NT2/D1 (cell line): Measurements from ENCODE around the gene SIAH3.
A peak's percentile ranks its signal among the peaks of the same experiment; 100 is the strongest.

ENCODE experiments used
- DNase-seq: peaks from one replicate; pipeline ENCODE4 v3.0.0-alpha.2; 2011; ENCODE audit warnings: low read depth, low spot score
- H3K27me3 ChIP-seq: 2 replicates; pipeline ENCODE4 v1.6.0; 2011; ENCODE audit warnings: mild to moderate bottlenecking; ENCODE audit not compliant: insufficient read length, insufficient read depth
- H3K36me3 ChIP-seq: 2 replicates; pipeline ENCODE4 v1.6.1; 2011; ENCODE audit warnings: mild to moderate bottlenecking, low read length, mixed read lengths; ENCODE audit not compliant: insufficient read depth, insufficient read length
- H3K4me1 ChIP-seq: 2 replicates; pipeline ENCODE4 v1.5.1; 2011; ENCODE audit not compliant: insufficient read depth, insufficient read length
- H3K4me3 ChIP-seq: 2 replicates; pipeline ENCODE4 v1.5.1; 2011; ENCODE audit warnings: low read depth; ENCODE audit not compliant: insufficient read length
- H3K9ac ChIP-seq: 2 replicates; pipeline ENCODE4 v1.6.0; 2011; ENCODE audit warnings: low read depth; ENCODE audit not compliant: insufficient read length
- H3K9me3 ChIP-seq: 2 replicates; pipeline ENCODE4 v1.5.1; 2011; ENCODE audit warnings: mild to moderate bottlenecking, low read length; ENCODE audit not compliant: insufficient read depth
- SUZ12 ChIP-seq: IDR thresholded peaks from 2 replicates; pipeline ENCODE4 v1.6.1; 2011; ENCODE audit not compliant: insufficient read length, insufficient read depth; ENCODE audit errors: extremely low read depth
- YY1 ChIP-seq: IDR thresholded peaks from 2 replicates; pipeline ENCODE4 v1.6.1; 2011; ENCODE audit not compliant: insufficient read length, insufficient read depth
- ZNF274 ChIP-seq: IDR thresholded peaks from 2 replicates; pipeline ENCODE4 v1.6.1; 2011; ENCODE audit warnings: mild to moderate bottlenecking, low read depth, low read length

The SIAH3 gene

GRCh38 chr13:45828256-45828968 lies 23.1 kb downstream of the SIAH3 start:
- TF ChIP-seq ZNF274: no peak
- TF ChIP-seq YY1: no peak
- no peak for TF ChIP-seq SUZ12
- H3K9ac ChIP-seq: no peak overlapping the region
- H3K27me3 ChIP-seq: no peaks in the 10 kb centered on the region
- no peaks in the 10 kb centered on the region for H3K4me1 ChIP-seq
- H3K9me3 ChIP-seq: no peaks in the 10 kb centered on the region
- no peak overlapping the region for H3K4me3 ChIP-seq
- DNase-seq: peak; percentile 55
- no peaks in the 10 kb centered on the region for H3K36me3 ChIP-seq

- H3K4me3 ChIP-seq: no peak overlapping the region
- no peak for TF ChIP-seq SUZ12
- no peak for TF ChIP-seq ZNF274
- TF ChIP-seq YY1: no peak
- no peaks in the 10 kb centered on the region for H3K27me3 ChIP-seq
Measured at GRCh38 chr13:45827318-45827717, 24.2 kb downstream of the SIAH3 start.

GRCh38 chr13:45826731-45827130 lies 24.8 kb downstream of the SIAH3 start:
- no peak overlapping the region for H3K9ac ChIP-seq

More at GRCh38 chr13:45827318-45827717, 24.2 kb downstream of the SIAH3 start:
- no peaks in the 10 kb centered on the region for H3K4me1 ChIP-seq
- H3K9ac ChIP-seq: no peak overlapping the region
- no peak for DNase-seq
- no peaks in the 10 kb centered on the region for H3K9me3 ChIP-seq
- H3K36me3 ChIP-seq: no peaks in the 10 kb centered on the region

GRCh38 chr13:45825387-45825650 lies 26.2 kb downstream of the SIAH3 start:
- no peaks in the 10 kb centered on the region for H3K27me3 ChIP-seq
- no peaks in the 10 kb centered on the region for H3K9me3 ChIP-seq
- TF ChIP-seq SUZ12 (no peak), YY1 (no peak)
- H3K4me3 ChIP-seq: no peak overlapping the region
- no peaks in the 10 kb centered on the region for H3K36me3 ChIP-seq
- no peak overlapping the region for H3K9ac ChIP-seq
- DNase-seq: no peak
- no peaks in the 10 kb centered on the region for H3K4me1 ChIP-seq

More at GRCh38 chr13:45826731-45827130, 24.8 kb downstream of the SIAH3 start:
- no peak for DNase-seq
- Histone ChIP-seq H3K27me3 (no peaks in the 10 kb centered on the region), H3K36me3 (no peaks in the 10 kb centered on the region), H3K4me1 (no peaks in the 10 kb centered on the region), H3K9me3 (no peaks in the 10 kb centered on the region), H3K4me3 (no peak overlapping the region)
- TF ChIP-seq ZNF274 (no peak), SUZ12 (no peak), YY1 (no peak)

- TF ChIP-seq YY1 (no peak), ZNF274 (no peak), SUZ12 (no peak)
- Histone ChIP-seq H3K4me1 (no peaks in the 10 kb centered on the region), H3K9ac (no peak overlapping the region), H3K4me3 (no peak overlapping the region), H3K9me3 (0 out of 2 replicates have a peak, but pooled peaks cover under 1% of the 10 kb centered on the region), H3K36me3 (no peaks in the 10 kb centered on the region), H3K27me3 (no peaks in the 10 kb centered on the region)
- no peak for DNase-seq
Measured at GRCh38 chr13:45823583-45823982, 28.0 kb downstream of the SIAH3 start.

GRCh38 chr13:45821811-45822210 lies 29.7 kb downstream of the SIAH3 start:
- TF ChIP-seq YY1 (no peak), SUZ12 (no peak), ZNF274 (no peak)
- Histone ChIP-seq H3K36me3 (no peaks in the 10 kb centered on the region), H3K9me3 (peaks cover 6% of the 10 kb centered on the region; the same call in 1 of the 2 replicates), H3K4me3 (no peak overlapping the region), H3K27me3 (no peaks in the 10 kb centered on the region), H3K9ac (no peak overlapping the region), H3K4me1 (no peaks in the 10 kb centered on the region)
- no peak for DNase-seq

GRCh38 chr13:45820106-45820838 lies 31.3 kb downstream of the SIAH3 start:
- H3K4me3 ChIP-seq: no peak overlapping the region
- peaks cover 6% of the 10 kb centered on the region; the same call in 1 of the 2 replicates for H3K9me3 ChIP-seq
- TF ChIP-seq YY1 (no peak), SUZ12 (no peak), ZNF274 (no peak)
- DNase-seq: no peak
- H3K9ac ChIP-seq: no peak overlapping the region
- H3K27me3 ChIP-seq: no peaks in the 10 kb centered on the region
- peaks cover 2% of the 10 kb centered on the region for H3K4me1 ChIP-seq
- H3K36me3 ChIP-seq: no peaks in the 10 kb centered on the region
